NCI-H510A (cell line): ENCODE measurements around the gene SLC38A6.

Experiments
- DNase-seq: peaks from one replicate; lab custom pipeline; 2025; lab: John Stamatoyannopoulos, UW

The SLC38A6 gene

DNA sequence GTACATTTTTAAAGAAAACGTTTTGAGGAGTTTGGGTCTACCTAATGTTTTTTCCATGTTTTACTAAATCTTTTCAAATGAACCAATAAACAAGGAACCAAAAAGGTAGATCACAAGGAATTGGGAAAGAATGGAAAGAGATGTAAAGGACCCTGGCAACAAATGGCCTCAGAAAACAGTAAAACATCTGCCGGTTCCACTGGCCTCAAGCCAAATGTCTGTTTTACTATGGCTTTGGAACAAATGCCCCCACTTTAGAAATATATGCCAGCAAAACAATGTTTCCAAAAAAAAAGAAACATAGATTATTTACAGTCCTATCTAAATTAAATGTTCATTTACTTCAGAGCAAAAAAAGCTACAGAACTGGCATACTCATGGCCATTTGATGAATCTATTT lies 3.2 kb upstream of the SLC38A6 start:
- DNase-seq, result no peak

DNA sequence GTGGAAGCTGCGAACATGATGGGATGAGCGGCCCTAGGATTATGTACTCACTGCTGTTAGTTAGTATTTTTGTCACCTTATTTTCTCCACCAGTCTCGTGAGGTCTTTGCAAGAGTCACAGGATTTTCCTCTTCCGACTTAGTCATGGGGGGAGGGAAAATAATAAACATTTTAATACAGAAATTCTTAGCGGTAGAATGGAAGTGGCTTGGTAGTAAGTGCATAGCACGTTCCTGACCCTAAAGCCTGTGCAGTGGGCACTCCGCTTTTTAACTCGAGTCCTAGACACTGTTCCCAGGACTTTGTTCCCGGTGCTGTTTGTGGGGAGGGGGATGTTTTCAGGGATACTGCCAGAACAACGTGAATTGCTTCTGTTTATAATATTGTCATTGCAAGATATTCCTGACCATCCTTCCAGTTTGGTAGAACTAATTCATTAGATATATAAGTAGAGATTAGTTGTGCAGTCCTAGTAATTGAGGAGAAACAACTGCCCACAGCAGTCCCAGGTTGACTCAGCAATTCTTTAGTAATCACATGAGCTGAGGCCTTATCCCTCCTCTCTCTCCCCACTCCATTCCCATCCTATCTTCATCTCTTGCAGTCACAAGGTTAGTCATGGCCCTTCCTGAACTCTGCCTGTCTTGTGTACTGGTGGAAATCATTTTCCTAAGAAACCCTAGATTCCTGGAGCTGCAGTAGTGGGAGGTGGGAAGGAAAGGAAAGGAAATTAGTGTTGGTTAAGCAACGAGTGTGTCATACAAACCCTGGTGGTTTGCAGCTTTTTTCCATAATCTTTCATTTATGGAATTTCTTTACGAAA lies 799 bp downstream of the SLC38A6 start:
- no peak for DNase-seq

DNA sequence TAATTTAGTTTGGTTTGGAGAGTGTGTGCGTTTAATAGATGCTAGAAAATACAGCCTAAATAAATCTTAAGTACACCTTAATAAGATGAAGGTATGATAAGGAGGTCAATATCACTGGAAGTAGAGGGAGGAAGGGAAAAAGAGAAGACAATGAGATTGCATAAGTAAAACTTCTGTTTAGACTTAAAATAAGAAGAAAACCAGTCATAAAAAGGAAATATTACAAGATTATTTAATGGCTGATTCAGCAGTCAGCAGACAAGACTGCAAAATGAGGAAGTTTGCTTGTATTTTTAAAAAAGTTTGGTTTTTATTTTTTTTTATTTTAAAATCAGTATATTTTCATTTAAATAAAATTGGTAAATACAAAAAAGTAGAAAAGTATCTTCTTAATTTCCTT lies 3.2 kb downstream of the SLC38A6 start:
- DNase-seq, result no peak

DNA sequence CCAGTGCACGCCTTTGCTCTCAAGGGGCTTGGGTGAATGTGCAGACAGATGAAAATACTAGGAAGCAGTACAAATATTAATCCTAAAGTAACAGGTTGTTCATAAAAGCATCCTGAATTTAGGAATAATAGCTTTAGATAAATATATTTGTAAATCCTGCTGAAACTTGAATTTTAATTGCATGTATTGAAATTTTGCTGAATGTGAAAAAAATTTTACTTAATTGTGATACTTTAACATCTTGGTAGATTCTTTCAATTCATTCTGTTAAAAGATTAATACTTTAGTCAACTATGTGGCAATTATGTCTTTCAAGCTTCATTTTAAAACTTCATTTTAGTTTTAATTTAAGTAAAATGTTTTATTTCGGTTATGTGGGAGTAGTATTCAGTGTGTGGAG lies 5.5 kb downstream of the SLC38A6 start:
- DNase-seq, result no peak

DNA sequence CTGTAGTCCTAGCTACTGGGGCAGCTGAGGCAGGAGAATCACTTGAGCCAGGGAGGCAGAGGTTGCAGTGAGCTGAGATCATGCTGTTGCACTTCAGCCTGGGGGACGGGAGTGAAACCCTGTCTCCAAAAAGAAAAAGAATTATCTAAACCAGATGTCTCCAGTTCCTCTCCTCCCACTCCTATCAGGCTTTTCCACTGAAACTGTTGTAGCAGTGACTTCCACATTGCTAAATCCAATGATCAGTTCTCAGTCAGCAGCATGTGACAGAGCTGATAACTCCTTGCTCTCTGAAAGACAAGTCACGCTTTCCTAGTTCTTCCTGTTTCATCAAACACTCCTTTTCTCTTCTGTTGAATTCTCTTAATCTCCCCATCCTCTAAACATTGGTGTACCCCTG lies 8.6 kb downstream of the SLC38A6 start:
- no peak for DNase-seq

DNA sequence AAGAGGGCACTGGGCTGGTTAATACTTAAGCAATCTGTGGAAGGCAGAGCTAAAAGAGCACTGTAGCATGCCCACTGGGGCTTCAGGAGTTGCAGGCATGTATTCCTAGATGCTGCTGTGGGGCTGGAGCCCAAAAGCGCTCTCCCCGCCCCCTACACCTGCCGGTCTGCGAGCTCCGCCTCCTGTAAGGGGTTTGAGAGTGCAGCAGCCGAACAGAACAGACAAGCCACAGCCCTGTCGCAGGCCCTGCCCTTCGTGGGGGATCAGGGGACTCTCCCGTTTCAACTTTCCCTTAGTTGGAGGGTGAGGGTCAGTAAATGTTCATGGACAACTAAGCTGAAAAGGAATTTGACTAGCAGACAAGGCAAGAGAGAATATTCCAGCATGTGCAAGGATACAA lies 17.6 kb downstream of the SLC38A6 start:
- no peak for DNase-seq

DNA sequence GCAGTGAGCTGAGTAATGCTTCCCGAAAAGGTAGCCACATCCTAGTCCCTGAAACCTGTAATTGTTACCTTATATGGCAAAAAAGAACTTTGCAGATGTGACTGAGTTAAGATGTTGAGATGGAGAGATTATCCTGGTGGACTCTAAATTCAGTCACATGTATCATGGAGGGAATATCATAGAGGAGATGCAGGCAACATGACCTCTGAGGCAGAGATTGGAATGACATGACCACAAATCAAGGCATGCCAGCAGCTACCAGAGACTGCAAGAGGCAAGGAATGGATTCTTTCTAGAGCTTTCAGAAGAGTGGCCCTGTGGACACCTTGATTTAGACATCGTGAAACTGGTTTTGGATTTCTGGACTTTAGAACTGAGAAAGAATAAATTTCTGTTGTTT lies 18.5 kb downstream of the SLC38A6 start:
- no peak for DNase-seq

DNA sequence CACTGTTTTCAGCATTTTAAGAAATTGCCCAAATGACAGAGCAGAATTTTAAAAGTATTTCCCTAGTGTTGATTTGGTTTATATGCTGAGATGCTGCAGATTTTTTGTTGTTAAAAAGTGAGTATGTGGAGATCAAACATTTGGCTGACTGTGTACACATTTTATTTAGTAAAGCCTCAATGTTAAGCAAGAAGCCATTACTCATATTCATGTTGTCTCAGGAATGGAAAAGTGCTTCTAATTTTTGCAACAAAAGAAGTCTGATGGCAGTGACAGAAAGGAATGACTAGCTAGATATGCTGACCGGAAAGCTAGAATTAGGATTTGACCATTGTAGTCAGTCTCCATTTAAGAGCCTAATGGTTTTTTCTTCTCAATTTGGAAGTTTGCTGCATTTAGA lies 22.5 kb downstream of the SLC38A6 start:
- no peak for DNase-seq

DNA sequence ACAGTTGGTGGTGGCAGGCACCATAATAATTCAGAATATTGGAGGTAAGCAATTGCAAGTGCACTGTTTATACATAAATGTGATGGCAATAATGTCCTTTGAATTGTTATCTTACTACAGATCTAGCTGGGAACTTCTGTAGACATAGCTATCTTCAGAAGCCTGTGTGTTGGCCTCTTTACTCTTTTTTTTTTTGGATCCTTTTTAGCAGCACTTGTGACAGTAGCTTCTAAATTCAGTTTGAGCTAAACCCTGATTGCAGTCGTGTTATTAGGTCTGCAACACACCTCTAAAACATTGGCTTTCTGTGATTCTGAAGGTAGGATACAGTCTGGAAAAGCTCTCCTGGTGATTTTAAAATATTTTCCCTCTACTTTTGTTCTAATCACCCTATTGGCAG lies 38.5 kb downstream of the SLC38A6 start:
- no peak for DNase-seq

DNA sequence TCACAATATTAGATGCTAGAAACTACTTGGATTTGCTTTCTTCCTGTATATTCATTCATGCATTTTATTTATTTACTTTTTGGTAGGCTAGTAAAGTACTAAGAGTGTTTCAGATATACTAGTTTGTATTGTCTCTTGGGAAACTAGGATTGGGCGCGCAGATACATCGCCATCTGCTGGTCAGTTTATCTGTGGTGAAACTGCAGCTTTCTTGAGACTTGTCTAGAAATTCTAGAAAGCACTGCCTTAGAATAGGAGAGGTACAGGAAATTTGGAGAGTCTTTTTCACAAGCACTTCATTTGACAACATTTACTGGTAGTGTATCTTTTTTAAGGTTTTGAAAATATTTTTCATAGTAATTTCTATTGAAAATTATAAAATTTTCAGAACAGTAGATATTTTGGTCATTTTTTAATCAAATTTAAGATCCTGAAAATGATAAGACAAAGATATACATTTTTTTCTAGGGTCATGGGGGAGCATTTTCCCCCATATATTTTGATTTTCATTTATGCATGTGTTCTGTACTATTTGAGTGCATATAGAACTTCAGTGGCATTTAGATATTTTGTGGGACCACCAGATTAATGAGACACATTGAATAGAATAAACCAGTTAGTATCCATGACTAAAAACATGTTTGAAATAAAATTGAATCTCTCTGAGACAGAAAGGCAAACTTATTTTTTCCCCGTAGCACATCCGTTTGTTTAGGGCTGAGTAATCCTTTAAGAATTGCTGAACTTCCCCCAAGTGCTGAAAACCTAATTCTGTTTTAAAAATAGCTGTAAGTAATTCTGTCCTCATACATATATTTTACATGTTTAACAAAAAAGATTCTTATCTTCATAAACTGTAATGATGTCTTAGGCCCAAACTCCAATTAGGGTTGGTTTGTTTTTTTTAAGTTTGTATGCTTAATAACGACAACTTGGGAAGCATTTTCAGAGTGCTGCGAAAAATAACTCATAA lies 44.5 kb downstream of the SLC38A6 start:
- no peak for DNase-seq

DNA sequence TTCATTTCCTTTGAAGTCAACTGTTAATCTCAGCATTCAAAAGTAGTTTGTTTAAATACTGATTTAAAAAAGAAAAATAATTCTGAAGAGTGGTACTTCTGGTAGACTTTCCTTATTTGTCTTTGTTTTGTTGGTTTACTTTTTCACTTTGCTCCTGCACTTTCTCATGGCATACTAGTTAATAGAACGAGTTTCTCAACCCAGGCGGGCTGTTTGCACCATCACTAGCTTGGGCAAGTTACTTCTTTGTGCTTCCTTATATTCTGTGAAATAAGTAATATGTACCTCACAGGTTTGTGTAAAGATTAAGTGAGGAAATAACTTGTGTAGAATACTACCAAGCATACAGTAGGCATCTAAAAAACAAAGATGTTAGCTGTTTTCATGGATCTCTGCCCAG lies 45.5 kb downstream of the SLC38A6 start:
- DNase-seq, result no peak

DNA sequence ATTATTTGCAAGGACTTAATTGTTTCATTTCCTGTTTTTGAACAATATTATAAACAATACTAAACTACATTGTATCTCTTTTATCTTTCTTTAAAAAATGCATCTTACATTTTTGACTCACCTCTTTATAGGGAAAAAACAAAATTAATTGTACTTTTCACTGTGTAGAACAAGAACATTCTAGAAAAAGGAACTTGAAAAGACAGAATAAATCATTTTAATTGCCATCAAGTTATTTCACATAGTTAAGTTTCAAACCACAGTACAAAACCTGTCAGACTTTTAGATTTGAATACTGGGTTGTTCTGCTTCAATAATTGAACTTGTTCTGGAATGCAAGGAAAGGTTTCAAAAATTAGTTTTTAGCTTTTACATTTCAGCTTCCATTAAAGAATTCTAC lies 50.0 kb downstream of the SLC38A6 start:
- DNase-seq, result no peak

DNA sequence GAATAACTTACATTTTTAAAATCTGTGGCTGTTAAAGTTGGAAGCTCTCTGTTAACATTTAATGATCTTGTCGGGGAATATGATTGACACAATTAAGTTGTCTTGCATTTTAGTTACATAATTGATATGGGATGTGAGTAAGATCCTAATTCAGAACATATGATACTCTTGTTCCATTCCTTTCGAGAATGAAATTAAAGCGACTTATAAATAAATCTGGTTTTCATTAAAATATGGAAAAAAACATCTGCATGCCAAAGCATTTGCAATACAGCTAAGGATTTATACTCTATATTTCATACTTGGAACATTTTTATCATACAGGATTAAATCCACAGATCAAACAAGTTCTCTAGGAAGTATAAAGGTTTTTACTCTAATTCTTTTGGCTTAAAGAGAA lies 52.0 kb downstream of the SLC38A6 start:
- no peak for DNase-seq

DNA sequence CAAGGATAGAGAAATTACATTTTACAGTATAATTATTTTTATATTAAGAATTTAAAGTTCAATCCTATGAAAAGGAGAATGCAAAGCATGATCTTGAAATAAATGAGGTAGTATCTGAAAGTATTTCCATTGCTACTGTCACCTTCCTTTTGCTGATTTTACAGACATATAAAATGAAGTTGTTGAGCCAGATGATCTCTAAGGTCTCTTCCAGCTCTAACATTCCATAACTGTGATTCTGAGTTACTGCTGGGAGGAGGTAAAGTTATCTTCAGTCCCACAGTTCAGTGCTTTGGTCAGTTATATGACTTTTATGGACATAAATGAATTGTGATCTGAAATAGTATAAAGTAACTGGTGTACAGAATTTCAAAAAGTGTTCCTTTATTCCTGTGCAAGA lies 52.8 kb downstream of the SLC38A6 start:
- no peak for DNase-seq

DNA sequence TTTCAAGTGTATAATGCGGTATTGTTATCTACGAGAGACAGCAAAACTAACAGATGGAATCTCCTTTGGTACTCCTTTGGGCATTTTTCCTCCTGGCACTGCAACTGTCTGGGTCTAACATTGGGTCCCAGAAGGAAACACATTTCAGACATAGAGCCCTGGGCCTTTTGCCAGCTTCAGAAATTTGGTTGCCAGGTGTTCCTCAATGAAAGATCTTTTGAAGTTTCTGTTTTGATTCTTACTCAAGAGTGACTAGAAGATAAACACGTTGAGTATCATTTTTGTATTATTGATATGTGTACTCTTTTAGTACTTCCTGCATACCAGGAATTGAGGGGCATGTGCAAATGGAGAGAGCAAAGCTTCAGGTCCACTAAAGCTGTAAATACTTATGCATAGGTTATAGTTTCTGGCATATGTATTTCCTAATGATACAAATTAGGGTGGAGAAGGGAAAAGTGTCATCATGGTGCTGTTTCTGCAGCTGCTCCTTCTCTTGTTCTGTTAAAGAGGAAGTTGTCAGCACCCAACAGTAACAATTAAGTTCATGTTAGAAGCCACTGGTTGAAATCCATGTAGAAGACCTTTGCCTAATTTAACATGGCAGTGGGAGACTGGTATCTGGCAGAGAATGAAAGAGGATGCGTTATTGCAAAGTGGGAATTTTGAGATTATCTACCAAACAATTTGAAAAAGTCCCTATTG lies 53.5 kb downstream of the SLC38A6 start:
- no peak for DNase-seq

DNA sequence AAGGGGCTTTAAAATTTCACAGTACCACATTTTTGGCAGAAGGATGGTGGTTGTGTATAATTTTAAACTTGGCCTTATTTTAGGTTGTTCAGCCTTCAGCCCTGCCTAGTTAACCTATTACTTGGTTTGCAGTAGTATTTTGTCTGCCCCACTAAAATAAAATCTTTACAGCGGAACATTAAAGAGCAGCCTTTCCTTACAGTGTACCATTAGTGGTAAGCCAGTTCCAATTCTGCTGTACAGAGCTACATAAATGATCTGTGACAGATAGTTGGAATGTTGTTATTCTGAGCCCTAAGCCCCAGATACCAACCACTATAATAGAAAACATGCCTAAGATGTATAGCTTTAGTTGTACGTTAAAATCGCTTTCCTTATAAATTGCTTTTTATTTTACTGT lies 56.2 kb downstream of the SLC38A6 start:
- no peak for DNase-seq

DNA sequence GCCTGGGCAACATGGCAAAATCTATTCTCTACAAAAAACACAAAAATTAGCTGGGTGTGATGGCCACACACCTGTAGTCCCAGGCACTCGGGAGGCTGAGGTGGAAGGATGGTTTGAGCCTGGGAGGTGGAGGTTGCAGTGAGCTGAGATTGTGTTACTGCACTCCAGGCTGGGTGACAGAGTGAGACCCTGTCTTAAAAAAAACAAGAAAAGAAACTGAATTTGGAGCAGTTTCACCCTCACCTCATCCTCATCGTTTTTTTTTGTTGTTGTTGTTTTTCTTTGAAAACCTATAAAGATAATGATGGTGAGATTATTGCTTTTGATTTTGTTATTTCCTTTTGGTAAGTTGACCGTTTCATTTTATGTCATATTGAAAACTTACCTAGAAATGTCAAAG lies 60.7 kb downstream of the SLC38A6 start:
- DNase-seq, result no peak

DNA sequence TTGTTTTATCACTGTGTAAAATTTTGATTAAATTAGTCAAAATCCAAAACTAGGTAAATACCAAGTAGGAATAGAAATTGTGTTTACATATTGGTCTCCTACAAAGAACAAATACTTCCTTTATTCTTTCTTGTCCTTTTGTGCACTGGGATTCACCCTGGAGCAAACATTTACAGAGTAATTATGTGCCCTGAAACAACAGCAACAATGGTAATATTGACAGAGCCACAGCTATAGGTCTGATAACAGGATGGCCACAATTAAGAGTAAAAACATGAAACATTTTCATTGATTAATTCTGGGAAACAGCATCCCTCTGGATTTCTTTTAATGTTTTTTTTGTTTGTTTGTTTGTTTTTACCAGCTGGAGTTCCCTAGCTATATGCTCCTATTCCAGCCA lies 61.2 kb downstream of the SLC38A6 start:
- no peak for DNase-seq

DNA sequence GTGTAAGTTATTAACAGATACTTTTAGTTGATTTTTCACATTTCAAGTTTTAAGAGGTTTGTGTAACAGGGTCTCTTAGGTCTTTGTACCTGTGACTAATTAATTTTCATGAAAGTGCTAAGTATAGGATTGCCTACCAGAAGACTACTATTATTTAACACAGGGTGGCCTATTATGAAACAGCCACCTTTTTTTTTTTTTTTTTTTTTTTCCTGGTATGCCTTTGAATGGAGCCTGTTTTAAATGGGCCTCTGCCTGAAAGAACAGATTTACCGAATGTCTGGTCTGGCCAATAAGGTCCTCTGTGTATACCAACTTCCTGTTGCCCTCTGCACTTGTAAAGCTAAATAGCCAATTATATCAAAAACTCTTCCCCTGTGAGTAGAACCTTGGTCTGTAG lies 62.5 kb downstream of the SLC38A6 start:
- DNase-seq, result no peak

DNA sequence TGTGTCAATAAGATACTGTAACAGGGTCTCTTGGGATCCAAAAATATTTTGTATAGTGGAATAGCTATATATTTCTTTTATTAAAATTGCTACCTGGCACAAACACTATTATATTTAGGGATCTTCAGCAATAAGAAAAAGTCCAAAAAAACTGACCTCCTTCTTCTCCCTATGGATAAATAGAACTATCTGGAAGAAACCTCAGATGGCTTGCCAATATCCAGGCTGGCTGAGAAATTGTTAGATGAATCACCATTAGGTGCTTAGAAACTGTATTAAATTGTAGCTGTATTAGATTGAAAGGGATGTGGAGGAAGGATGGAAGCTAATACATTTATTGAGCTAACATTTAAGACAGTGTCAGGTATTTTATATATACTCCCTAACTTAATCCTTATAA lies 66.0 kb downstream of the SLC38A6 start:
- DNase-seq, result no peak

DNA sequence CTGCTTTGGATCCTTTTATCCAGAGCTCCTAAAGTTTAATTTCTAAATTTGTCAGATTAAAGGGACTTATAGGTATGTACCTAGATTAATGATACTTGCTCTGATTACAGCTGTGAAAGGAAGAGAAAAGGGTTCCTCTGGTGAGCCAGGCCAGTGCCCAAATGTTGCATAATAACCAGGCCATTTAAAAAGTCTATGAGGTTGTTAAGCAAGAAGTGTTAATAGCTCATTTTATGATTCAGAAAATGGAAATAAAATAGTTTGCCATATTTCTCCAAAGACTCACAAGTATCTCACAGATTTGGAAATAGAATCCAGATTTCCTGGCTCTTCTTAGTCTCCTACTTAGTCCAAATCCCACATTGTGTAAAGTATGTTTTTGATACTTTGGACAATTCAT lies 67.6 kb downstream of the SLC38A6 start:
- no peak for DNase-seq

DNA sequence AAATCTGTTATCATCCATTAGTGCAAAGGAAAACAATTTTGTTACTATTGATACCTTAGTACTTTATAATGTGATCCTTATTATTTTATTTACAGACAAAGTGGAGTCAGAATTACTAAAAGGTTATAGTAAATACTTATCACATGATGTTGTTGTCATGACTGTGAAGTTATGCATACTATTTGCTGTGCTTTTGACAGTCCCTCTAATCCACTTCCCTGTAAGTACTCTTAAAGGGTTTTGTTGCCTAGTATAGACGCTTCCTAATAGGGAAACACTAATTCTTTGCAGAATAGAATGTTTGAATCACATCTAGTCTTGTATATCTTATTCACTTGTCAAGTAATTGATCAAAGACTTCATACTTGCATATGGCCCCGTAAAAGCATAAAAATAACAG lies 69.4 kb downstream of the SLC38A6 start:
- no peak for DNase-seq

DNA sequence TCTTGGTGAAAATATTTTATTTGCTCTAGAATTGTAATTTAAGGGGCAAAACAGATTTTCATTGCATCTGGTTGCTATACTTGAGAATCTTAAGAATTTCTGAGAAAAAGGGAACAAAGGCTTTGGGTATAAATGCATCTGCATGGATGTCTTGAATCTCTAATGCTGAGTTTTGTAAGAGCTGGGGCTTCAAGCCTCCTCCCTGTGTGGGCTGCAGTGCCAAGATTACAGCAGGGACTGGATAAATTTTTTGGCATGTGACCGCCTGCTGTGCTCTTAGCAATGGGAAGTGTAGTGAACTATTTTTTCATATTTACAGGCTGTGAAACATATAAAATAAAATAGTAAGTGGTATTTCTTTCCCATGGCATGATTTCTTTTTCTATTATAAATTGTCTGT lies 70.0 kb downstream of the SLC38A6 start:
- no peak for DNase-seq
